Activated CD8-positive, alpha-beta memory T cell treated with anti-CD3 and anti-CD28 coated beads for 36 hours (primary cell): ENCODE data around the gene CALML3. TPM values are rescaled to one million over a fixed set of nuclear protein-coding genes. Genes with fewer than 3 reads are reported as not detected.

Source experiments
- CTCF ChIA-PET: fragments of 350-600 bp; sonication (Branson Sonifier 250); formaldehyde crosslinking; loops from one replicate; lab custom pipeline; 2021; ENCODE audit warnings: antibody characterized with exemption; lab: Charles Lee
- POLR2A ChIA-PET: fragments of 350-600 bp; sonication (Branson Sonifier 250); formaldehyde crosslinking; loops from one replicate; lab custom pipeline; 2021; ENCODE audit warnings: antibody characterized with exemption; lab: Charles Lee
- total RNA-seq, 2 experiments: library from RNA; stranded (reverse); gene quantifications; one replicate each; pipeline ENCODE4 v1.2.3, GENCODE V29; 2021

CALML3 gene
- total RNA-seq, 2 experiments from 2014 or later, result not detected

DNA sequence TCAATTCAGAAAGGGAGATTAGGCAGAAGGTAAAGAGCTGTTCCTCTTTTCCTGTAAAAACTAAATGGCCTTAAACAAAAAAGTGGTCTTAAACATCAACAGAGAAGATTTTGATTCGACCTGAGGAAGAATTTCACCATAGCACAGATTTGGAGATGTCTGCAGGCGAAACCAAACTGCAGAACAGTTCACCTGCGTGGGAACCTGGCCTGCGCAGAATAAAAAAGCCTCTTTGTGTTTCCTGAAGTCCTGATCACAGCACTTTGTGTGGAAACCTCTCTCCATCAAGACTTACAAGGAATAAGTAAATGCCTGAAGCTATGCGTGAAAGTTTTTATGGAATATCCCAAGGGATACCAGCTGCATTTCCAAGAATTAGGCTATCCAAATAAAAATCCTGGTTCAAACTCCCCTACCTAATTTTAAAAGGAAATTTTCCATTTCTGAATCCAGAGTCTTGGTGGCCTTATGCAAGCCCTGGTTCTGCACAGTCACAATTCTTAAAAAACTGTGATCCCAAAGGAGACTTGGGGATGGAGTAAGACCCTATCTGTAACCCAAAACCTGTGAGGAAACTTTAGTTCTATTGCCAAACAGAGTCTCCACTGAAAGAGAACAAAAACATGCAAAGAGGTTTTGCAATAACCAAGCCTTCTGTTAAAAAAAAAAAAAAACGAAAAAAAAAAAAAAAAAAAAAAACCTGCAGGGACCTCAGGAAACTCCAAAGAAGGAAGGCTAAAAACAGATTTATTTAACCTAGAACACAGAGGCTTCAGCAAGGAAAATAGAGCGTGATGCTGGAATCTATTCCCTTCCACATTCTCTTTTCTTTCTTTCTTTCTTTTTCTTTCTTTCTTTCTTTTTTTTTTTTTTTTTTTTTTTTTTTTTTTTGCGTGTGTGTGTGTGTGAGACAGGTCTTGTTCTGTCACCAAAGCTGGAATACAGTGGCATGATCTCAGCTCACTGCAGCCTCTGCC, 10.4 kb downstream of the CALML3 start:
- CTCF ChIA-PET, result no interaction called here
- POLR2A ChIA-PET, result no interaction called here

GRCh38 chr10:5536486-5537081, 11.8 kb downstream of the CALML3 start:
- ChIA-PET POLR2A (no interaction called here), CTCF (no interaction called here)

- ChIA-PET POLR2A (no interaction called here), CTCF (no interaction called here)
Measured at GRCh38 chr10:5537684-5538083, 12.9 kb downstream of the CALML3 start.

DNA sequence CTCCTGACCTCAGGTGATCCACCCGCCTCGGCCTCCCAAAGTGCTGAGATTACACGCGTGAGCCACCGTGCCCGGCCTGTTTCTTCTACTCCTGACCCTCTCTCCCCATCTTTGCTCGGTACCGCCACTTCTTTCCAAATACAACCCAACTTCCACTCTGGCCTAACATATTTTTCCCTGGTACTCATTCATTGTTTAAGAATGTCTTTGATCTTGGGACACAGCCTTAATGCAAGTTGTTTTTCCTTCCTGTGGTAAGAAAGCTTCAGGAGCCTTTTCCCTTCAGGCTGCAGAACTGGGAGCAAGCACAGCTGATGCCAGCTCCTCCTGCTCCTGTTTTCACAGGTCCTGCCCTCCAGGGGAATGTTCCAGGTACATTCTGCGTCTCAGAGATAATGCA, 13.7 kb downstream of the CALML3 start:
- ChIA-PET CTCF (no interaction called here), POLR2A (no interaction called here)

DNA sequence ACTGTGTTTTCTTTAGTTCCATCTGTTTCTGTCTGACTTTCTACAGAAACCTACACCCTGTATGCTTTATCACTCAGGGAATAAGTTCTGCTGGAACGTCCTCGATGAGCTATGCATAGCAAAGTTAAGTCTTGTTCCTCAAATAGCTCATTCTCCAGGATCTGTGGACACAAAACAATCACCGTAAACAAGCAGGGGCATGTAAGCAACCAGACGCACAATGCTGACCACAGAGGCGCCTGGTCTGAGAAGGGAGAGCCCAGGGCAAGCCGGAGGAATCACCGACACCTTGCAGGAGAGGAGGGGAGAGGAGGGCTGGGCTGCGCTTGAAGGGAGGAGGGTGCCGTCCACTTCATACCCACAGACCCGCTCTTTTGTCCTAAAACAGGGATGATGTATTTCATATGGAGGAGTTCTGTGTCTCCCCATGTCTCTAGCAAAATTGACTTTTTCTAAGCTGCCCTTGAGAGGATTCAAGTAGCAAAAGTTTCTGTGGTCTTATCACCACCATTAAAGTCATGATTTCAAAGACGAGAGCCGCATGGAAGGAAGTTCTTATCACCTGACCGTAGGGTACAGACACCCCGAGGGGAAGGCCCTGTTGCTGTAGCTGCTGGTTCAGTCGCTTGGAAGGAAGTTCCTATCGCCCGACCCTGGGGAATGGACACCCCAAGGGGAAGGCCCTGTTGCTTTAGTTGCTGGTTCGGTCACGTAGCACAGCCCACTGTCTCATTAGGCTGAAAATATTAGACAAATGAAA, 14.3 kb downstream of the CALML3 start:
- ChIA-PET CTCF (no interaction called here), POLR2A (no interaction called here)

DNA sequence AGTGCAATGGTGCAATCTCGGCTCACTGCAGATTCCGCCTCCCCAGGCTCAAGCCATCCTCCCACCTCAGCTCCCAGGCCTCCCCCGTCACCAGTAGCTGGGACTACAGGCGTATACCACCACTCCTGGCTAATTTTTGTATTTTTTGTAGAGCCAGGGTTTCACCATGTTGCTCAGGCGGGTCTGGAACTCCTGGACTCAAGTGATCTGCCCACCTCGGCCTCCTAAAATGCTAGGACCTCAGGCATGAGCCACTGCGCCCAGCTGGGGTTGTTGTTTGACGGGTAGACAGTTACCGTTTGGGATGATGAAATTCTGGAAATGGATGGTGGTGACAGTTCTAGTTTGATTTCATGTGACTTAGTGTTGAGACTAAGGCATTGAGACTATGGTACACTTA, 15.3 kb downstream of the CALML3 start:
- ChIA-PET POLR2A (no interaction called here), CTCF (no interaction called here)

DNA sequence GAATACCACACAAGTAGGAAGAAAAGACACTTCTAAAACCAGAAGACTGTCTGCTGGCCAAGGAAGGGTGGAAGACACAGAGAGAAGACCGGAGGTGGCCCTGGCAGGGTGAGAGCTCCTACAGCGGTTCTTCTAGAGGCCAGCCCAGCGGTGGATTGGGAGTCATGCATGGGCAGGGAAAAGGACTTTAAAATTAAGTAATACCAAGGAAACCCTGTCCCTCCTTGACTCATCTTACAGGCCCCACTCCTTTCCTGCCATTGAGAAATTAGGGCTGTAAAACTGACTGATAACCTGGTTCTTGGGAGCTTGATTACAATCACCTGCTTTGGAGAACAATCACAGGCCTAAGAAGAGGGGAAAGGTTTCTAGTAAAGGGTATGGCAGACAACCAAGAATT, 16.1 kb downstream of the CALML3 start:
- CTCF ChIA-PET, result no interaction called here
- POLR2A ChIA-PET, result no interaction called here

GRCh38 chr10:5542100-5542499, 17.3 kb downstream of the CALML3 start:
- CTCF ChIA-PET, result no interaction called here
- POLR2A ChIA-PET, result no interaction called here

- POLR2A ChIA-PET, result no interaction called here
- CTCF ChIA-PET, result no interaction called here
Measured at GRCh38 chr10:5543623-5544022, 18.9 kb downstream of the CALML3 start.

DNA sequence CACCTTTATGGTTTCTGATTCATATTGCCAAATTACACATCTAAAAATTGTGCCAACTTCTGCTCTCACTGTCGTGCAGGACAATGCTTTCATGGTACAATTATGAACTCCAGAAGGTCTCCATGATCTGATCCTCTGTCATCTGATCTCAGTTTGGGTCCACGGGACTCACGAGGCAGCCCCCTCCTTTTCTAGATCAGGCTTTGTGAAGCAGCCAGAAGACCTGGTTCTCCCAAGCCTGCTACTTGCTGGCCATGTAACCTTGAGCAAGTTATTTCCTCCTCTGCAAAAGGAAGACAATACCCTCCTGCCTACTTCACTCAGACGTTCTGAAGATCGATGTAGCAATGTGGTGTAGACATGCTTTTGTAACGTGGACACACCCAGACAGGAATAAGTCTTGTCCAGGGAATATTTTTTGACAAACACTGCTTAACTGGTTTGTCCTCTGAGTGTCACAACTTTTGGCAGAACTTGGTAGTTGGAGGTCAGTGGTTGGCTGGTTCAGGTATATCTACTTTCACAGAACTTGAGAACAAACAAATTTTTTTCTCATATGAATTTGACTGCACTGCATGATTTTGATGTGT, 19.6 kb downstream of the CALML3 start:
- ChIA-PET POLR2A (no interaction called here), CTCF (no interaction called here)

DNA sequence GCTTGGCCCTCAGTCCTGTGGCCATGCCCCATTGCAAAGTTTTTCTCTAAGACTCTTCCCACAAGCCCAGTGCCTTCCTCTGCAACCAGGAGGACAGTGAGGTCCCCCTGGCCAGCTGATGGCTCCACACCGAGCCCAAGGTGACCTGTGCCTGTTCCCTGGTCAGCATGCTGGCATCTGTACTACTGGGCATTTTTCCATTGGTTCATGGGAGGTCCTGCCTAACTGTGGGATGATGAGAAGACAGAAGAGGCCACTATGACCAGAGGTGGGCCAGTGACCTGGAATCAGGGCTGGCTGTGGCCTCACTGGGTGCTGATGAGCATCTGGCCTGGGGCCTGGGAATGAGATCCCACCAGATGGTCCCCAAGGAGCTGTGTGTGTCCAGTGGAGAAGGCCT, 20.2 kb downstream of the CALML3 start:
- POLR2A ChIA-PET, result no interaction called here
- CTCF ChIA-PET, result no interaction called here

DNA sequence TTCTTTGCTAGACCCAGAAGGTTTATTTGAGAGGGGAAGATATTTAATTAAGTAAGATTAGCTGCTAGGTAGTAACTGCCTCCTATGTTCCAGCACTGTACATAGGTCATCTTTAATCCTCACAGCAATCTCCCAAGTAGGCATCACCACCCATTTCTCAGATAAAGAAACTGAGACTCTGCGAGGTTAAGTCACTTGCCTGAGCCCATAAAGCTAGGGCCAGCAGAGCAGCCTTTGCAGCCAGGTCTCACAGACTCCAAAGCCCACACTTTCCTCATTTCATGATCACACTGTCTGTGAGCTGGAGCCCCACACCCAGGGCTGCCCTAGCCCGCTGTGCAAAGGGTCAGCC, 20.6 kb downstream of the CALML3 start:
- POLR2A ChIA-PET, result no interaction called here
- CTCF ChIA-PET, result no interaction called here

GRCh38 chr10:5545778-5546710, 21.3 kb downstream of the CALML3 start:
- ChIA-PET POLR2A (no interaction called here), CTCF (no interaction called here)

DNA sequence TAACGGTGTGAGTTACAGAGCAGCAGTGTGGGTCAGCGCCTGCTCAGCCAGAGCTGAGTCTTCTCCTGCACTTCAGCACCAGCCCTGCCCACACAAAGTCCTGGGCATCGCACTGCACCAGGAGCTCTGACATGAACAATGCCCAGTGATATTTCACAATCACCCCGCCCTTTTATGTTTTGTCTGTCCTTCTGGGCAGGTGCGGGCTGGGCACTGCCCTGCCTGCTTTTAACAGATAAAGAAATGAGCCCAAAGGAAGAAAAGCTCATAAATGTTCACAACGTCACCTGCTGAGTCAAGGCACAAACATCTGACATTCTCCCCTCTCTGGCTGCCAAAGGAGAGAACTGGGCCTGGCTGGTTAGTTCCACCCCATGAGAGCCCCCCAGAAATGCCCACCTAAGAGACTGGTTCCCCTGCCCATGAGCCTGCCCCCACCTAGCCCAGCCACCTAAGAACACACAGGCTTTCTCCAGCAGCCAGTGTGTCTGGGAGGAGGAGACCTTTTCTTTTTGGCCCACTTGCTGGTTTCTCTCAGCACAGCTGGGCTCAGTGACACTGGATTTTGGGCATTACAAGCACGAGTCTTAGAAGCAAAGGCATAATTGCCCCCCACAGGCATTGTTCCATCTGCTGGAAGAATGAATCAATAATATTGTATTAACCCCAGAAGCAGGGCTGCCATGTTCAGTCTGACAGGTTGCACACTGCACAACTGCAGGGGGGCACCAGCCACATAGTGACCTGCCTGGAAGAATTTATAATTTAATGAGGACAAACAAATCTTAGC, 22.3 kb downstream of the CALML3 start:
- ChIA-PET CTCF (no interaction called here), POLR2A (no interaction called here)

GRCh38 chr10:5547681-5547930, 22.8 kb downstream of the CALML3 start:
- CTCF ChIA-PET, result interaction anchor here (1.1 kb wide), 1 partner anchor 82 kb away, joined by 4 read pairs; no protein-coding TSS in a partner anchor
- POLR2A ChIA-PET, result no interaction called here

GRCh38 chr10:5547931-5548660, 23.3 kb downstream of the CALML3 start:
- CTCF ChIA-PET, result interaction anchor here (1.0 to 1.1 kb wide), 2 partner anchors 81 to 106 kb away, joined by 4 read pairs; no protein-coding TSS in a partner anchor
- POLR2A ChIA-PET, result no interaction called here

GRCh38 chr10:5549462-5550249, 24.9 kb downstream of the CALML3 start:
- ChIA-PET POLR2A (no interaction called here), CTCF (interaction anchor here (1.0 kb wide), 1 partner anchor 107 kb away, joined by 4 read pairs; no protein-coding TSS in a partner anchor)
